M059J (cell line): ENCODE results near the gene C6orf132. TPM values are rescaled to one million over a fixed set of nuclear protein-coding genes. Genes with fewer than 3 reads are reported as not detected.
"Not testable (repeated sequence)": the region's sequence is repeated elsewhere in the genome, so short reads cannot be mapped to it uniquely, and the experiment has no call there.

Experiments
- DNase-seq: peaks from one replicate; pipeline ENCODE4 v3.0.0-alpha.2; 2012; ENCODE audit warnings: low read depth
- total RNA-seq: library from RNA; depleted of rRNA; stranded (reverse); fragments of >200 nt; shearing (Covaris generic); gene quantifications from 2 replicates; pipeline ENCODE4 v1.2.3, GENCODE V29; 2014

The C6orf132 gene
- total RNA-seq, 1 experiment from 2014 or later = 2.2 TPM

DNA sequence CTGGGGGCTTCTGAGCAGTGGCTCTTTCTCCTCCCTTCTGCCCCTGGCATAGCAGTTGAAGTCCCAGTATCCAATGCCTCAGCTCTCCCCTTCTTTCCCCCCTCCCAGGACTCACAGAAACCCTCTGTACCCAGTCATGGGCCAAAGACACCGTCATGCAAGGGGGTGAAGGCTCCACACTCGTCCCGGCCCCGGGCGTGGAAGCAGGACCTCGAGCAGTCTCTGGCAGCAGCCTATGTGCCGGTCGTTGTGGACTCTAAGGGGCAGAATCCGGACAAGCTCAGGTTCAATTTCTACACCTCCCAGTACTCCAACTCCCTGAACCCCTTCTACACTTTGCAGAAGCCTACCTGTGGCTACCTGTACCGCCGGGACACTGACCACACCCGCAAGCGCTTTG, 20.4 kb upstream of the C6orf132 start:
- no peak for DNase-seq

DNA sequence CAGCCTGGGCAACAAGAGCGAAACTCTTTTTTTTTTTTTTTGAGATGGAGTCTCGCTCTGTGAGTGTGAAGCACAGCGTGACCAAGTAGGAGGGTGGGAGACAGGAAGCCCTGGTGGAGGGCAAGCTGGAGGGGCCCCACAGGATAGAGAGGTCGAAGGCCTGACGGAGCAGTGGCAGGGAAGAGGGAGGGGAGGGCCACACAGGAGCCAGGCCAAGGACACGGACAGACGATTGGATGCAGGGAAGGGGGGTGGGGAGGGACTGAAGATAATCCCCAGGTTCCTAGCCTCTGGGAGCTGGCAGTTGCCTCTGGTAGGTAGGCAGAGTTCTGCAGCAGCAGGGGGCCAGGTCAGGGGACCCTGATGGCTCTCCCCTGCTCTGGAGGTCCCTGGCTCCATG, 20.0 kb upstream of the C6orf132 start:
- DNase-seq = no peak

DNA sequence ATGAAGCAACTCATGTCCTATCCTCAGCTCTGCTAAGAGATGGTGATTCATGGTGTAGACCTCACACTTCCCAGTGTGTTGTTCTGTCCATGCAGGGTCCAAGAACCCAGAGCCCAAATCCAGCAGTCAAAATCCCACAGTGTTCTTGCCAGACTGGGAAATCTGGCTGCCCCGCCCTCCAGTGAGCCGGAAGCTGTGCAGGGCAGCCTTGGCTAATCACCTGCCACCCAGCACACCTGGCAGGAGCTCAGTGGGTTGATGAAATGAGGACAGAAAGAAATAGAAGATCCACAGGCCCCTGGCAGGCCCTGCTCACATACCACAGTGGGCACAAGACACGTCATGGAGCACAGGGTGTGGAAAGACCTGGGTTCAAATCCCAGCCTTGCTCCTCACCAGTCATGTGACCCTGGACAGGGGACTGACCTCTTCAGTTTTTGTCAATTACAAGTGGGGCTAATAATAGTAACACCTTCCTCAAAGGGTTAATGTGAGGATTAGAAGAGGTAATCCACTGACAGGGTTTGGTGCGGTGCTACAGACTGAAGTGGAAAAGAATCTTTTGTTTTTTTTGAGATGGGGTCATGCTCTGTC, 17.1 kb upstream of the C6orf132 start:
- DNase-seq = no peak

DNA sequence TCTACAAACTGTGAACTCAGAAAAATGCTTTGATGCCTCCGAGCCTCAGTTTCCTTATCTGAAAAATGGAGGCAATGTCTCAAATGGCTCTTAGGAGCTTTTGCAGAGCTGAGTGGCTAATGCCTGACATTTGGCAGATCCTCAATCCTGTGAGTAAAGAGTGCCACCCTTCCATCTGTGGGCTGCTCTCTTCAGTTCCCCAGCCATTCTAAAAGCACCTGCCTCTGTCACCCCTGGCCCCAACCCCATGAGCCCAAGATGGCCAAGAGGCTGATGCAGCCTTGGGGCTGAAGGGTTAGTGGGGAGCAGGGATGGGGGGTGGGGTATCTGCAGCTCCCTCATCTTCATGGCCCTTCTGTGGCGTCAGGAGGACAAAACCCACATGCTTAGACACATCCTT, 16.2 kb upstream of the C6orf132 start:
- DNase-seq = no peak

DNA sequence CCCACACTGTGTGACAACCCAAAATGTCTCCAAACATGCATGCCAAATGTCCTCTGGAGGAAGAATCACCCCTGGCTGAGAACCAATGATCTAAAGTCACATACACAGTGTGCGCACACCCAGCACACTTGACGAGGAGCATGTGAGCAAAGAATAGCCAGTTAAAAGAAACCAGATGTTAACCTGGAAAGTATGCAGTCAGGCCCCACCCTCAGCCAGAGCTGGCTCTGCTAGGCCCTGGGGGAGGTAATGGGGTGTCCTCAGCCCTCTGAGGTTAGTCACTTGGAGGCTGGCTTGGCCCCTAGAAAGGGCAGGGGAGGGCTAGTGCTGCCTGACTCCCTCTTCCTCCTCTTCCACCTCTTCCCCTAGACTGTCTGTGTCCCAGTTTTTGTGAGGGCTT, 15.6 kb upstream of the C6orf132 start:
- DNase-seq = peak; percentile 34

DNA sequence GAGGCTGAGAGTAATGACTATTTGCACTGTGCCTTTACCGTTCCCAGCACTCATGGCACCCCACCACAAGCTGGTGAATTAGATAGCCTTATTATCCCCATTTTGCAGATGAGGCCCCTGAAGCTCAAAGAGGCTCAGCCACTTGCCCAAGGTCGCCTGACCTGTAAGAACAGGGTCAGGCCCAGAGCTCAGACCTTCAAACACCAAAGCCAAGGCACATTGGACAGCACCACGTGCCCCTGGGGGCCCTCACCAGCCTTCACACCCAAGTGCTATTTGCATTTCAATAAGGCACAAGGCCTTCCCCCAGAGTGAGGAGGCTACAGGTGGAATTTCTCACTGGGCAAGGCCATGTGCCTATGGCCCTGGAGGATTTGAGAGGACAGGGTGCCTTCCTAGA, 14.2 kb upstream of the C6orf132 start:
- no peak for DNase-seq

DNA sequence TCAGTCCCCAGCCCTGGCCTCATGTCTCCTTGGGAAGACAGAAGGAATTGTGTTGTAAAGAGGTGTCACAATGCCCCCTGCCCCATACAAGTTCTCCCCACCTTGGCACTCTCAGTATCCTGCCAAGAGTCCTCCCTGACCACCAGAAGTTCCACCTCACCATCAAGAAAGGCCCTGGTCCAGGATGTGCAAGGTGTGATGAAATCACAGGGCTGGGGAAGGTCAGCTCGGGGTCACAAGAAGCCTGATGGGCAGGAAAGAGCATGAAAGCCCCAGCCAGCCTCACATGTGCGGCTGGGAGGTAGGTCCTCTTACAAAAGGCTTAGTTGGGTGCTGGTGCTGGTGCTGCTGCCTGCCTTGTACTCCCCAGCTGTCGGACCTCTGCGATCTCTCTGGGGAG, 12.9 kb upstream of the C6orf132 start:
- no peak for DNase-seq

DNA sequence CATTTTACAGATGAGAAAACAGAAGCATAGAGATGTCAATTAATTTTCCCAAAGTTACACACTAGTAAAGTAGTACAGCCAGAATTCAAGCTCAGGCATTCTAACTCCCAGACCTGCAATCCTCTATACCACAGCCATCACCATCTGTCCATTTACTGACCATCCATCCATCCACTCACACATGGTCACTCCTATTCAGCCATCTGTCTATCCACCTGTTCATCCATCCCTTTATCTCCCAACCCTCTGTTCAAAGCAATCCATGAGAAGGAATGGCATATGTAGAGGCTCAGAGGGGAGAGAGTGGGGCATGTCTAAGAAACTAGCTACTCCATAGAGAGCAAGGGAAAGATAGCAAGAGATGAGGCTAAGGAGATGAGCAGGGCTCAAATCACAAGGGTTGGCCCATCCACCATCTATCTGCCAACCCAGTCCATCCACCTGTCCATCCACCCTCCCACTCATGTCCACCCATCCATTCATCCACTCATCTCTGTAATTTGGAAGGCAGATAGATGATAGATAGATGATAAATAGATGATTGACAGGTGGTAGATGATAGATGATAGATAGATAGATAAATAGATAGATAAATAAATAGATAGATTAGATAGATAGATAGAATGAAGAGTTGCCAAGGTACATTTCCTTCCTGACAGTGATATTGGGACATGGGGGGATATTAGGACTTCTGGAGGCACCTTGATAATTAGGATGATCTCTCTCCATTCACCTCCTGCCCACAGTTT, 12.2 kb upstream of the C6orf132 start:
- no peak for DNase-seq

DNA sequence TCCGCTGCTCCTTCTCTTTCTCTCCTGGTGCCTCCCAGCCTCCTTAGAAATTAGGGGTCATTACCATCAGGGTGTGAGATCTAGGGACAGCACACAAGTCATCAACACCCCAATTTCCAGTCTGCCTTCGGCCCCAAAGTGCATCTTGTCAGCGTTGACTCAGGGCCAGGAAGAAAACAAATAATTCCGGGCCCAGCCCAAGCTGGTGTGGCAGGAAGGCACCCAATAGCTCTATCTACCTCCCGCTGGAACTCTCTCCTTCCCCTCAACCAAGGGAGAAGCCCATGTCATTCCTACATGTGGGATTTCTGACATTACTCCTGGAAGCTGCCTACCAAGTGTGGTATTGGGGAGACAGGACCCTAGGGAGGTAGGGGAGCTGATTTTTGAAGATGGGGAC, 11.5 kb upstream of the C6orf132 start:
- DNase-seq = no peak

DNA sequence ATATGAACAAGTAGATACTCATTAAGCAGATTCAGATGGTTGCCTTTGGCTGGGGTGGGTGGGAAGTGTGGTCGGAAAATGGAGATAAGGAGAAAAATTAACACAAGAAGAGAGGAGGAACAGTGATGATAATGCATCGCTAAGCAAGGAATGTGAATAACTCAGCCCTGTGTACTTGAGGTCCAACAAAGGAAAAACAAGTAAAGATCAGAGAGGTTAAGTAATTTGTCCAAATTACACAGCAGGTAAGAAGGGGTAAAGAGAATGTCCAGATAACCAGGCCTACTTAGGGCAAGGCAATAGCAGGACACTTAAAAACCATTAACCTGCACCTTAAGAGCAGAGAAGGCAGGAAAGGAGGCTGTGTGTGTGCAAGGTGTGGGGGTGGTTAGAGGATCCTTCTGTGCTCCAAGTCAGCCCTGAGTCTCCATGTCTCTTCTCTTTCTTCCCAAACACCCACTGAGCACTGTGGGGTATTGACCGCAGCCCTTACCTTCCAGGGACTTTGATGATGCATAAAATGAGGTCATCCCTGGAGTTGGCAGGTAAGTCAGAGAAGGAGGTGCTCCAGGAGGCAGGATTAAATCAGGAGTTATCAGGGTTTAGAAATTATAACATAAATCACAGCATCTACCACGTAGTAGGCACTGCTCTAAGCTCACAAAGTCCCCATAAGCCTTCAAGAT, 10.3 kb upstream of the C6orf132 start:
- DNase-seq = not testable (repeated sequence)

DNA sequence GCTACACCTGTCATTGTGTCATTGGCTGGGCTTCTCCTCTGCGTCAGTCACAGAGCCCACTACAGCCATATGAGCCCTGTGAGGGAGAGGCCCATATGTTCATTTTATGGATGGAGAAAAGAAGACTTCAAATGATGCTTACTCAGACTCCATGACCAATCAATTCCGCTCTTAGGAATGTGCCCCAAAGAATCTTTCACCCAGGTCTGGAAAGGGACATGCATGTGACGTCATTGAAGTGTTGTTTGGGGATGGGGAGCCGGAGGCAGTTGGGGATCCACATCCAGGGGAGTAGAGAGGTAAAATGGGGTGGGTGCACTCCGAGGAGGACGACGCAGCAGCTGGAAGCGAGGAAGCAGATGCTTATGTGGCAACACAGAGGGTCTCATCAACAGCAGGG, 9.6 kb upstream of the C6orf132 start:
- no peak for DNase-seq

DNA sequence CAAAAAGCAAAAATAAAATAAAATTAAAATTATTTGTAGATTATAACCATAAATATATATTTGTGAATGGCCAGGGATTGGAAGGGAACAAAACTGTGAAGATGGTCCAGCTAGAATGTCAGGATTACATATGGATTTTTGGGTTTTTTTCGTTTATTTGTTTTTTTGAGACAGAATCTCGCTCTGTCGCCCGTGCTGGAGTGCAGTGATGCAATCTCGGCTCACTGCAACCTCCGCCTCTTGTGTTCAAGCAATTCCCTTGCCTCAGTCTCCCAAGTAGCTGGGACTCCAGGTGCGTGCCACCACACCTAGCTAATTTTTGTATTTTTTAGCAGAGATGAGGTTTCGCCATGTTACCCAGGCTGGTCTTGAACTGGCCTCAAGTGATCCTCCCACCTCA, 7.8 kb upstream of the C6orf132 start:
- DNase-seq = no peak

DNA sequence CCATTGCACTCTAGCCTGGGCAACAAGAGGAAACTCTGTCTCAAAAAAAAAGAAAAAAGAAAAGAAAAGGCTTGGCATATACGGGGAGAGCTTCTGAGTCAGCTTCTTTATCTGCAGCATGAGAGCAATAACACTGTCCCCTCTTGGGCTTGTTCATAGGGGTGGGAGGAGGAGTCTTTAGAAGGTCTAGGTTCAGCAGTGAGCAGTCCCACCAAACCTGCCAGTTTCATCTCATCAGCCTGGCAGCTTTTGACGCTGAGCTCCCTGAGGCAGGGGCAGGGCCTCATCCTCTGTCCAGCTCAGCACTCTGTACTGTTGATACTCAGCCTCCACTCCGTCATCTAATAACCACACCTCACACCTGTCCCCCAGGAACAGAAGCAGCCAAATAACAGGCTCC, 5.6 kb upstream of the C6orf132 start:
- DNase-seq = no peak

DNA sequence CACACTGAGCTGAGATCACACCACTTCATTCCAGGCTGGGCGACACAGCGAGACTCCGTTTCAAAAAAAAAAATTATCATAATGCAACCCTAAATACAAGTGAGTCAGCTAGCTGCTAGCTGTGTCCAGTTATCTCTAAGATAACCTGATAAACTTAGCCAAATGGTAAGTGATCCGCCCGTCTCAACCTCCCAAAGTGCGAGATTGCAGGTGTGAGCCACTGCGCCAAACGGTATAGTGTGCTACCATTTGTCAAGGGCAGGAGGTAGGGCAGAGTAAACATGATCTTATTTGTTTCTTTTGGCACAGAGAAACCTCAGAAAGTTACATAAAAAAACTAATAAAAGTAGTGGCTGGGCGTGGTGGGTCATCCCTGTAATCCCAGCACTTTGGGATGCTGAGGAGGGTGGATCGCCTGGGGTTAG, 4.7 kb upstream of the C6orf132 start:
- DNase-seq = no peak

DNA sequence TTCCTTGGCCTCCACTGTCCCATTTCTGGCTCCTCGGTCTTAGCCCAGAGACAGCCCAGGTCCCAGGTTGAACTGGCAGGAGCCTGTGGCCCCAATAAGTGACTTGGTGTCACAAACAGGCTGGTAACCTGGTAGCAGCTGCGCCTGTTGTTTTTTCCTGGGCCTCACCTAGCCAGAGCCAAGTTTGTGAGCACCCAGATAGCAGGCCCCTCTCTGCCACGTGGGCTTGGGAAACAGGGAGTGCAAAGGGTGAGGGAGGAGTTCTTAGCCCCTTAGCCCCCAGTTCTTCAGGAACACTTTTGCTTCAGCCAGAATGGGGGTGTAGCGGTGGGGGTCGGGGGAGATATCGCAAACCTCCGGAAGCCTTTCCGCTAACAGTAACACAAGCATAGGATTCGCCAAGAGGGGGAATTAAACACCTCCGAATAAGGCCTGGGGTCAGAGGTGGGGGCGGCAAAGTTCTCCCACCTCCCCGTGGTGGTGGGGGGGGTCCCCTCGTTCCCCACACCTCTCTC, 760 bp downstream of the C6orf132 start:
- DNase-seq = no peak

DNA sequence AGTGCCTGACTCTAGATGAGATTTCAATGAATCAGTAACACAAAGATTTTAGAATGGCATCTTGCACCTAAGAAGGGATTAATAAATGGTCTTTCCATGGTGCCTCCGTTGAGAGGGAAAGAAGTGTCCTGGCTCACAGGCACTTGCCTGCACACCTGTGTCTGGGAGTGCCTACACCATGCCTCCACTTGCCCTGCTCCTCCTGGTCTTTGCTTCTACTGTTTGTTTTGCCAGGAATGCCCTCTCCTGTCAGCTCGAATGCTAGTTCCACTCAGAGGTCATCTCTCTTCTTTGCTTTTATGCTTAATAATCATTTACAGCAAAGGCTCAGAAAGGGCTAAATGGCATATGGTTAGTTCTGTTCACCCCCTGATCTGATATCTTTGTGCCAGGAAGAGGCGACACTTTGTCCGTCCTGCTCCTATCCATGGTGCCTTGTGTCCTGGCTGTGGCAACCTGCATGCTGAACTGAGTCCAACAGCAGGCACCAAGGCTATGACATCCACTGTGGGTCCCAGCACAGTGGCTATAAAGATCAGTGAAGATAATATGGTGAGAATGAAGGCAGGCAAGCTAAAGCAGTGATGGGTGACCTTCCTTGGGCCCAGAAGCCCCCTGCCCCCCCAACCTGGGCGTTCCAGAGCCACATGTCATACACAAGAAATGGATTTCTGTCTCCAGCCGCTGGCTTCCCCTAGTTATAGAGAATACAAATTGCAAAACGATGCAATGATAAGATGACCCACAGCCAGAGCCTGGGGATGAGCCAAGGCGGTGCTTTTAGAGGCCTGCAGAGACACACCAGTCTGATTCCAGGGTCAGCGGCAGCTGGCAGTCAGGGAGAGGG, 1.4 kb downstream of the C6orf132 start:
- DNase-seq = no peak

DNA sequence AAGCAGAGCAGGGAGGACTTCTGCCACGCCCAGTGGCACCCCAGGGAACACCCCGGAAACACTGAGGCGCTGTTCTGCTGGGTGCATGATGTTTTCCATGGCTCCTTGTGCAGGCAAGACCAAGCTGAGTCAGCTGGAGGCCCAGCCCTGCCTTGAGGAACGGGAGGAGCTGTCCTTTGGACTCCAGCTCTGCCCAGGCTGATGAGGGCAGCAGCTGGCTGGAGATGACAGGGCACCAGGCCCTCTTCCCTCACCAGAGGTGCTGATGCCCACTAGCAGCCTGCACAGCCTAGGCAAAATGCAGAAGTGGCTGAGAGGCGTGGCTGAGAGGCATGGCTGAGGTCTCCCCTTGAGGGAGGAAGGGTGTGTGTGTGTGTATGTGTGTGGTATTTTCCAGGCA, 2.4 kb downstream of the C6orf132 start:
- DNase-seq = peak; percentile 55

DNA sequence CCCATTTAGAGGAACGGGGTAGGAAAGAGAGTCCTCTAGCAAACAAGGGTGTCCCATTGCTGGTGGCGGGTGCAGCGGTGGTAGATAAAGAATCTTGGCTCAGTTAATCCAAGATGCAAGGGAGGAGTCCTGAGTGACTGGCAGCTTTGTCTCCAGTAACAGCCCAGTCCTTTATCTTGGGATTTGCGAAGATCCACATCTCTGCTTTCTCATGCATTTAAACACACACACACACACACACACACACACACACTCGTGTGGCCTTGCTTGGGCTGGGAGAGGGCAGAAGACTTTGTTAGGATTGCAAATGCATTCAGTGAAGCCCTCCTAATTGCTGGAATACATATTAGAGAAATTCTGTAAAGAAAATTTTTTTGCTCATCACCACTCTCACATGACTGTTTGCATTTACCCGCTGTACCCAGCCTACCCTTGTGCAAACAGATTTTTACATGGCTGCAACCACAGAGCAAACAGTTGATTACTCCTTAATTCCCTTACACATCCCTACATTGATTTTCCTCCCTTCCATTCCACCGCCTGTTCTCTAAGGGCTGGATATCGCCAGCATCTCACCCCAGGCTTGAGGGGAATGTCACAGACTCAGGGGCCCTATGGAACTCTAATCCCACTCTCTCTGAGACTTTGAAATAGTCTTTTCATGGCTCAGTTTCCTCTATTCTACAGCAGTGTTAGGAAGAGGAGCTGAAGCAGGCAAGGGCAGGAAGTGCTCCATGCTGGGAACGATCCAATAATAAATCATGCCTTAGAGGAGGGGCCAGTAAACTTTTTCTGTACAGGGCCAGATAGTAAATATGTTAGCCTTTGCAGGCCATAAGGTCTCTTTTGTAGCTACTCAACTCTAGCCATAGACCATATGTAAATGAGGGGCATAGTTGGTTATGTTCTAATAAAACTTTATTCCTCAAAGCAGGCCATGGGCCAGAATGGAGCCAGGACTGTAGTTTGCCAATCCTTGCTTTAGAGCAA, 3.5 kb downstream of the C6orf132 start:
- peak; percentile 21 for DNase-seq

DNA sequence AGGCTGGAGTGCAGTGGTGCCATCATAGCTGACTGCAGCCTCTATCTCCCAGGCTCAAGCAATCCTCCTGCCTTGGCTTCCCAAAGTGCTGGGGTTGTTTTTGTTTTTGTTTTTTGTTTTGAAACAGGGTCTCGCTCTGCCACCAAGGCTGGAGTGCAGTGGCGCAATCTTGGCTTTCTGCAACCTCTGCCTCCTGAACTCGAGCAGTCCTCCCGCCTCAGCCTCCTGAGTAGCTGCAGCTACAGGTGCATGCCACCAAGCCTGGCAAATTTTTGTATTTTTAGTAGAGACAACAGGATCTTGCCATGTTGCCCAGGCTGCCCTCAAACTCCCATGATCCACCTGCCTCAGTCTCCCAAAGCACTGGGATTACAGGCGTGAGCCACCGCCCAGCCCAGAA, 4.2 kb downstream of the C6orf132 start:
- no peak for DNase-seq

DNA sequence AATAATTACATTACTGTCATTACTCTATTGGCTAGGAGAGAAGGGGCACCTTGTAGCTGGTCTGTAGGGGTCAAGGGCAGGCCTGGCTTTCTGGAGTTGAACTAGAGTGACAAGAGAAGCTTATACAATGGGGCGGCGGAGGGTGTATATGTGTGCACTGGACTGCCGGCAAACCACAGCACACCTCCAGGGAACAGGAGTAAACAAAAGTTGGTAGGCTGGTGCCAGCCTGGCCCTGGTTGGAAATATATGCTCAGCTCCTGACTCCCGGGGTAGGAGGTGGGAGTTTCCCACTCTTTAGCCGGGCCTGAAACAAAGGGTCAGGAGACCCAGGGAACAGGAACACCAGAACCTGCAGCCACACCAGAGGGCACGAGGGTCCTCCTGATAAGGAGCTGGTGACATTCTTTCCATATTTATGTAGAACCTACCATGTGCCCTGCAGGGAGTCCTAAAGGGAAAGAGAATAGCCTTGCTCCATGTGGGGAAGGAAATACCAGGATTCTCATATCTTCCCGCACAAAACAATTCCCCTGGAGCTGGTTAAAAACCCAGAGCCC, 5.1 kb downstream of the C6orf132 start:
- DNase-seq = peak; percentile 73
